Measurements from ENCODE around the gene FREM1. TPM values are rescaled to one million over a fixed set of nuclear protein-coding genes. Genes with fewer than 3 reads are reported as not detected.

FREM1 gene
- polyA plus RNA-seq, 1 of the 3 experiments (the other 2 are of a cell fraction), result 0.26 TPM

GRCh38 chr9:14887149-14887548 is 23.1 kb downstream of the FREM1 start (continued):
- no peak for TF ChIP-seq RCOR1 (IDR thresholded peaks at IDR 0.05; ENCODE audit: low read length)
- TF ChIP-seq TCF12 (IDR thresholded peaks at IDR 0.05), result no peak
- TF ChIP-seq JUND (IDR thresholded peaks at IDR 0.05), result no peak
- TF ChIP-seq CHD2 (IDR thresholded peaks at IDR 0.05; ENCODE audit: low read length, partially characterized antibody), result no peak
- no peak for TF ChIP-seq MEF2A (IDR thresholded peaks at IDR 0.05; ENCODE audit: borderline replicate concordance, low read depth)
- no peak for TF ChIP-seq RXRA (IDR thresholded peaks at IDR 0.05; ENCODE audit: borderline replicate concordance, low read depth)

- Histone ChIP-seq H3K36me3 (replicated peaks in 1 of 2; ENCODE audit: control insufficient read depth in 1 of 2, insufficient read depth in 2 of 2, low read length in 1 of 2) (no peaks in the 10 kb centered on the region), H3K9me3 (no peaks in the 10 kb centered on the region), H3K9me2 (no peaks in the 10 kb centered on the region), H3K27ac (ENCODE audit: low read depth in 2 of 2, low read length in 1 of 2) (no peak overlapping the region), H4K20me1 (ENCODE audit: insufficient read depth) (no peaks in the 10 kb centered on the region), H3K4me3 (ENCODE audit: low read depth in 2 of 2, low read length in 1 of 2) (no peak overlapping the region), H3K9ac (no peak overlapping the region), H3K79me2 (ENCODE audit: insufficient read depth) (no peaks in the 10 kb centered on the region), H3K27me3 (ENCODE audit: insufficient read depth) (no peaks in the 10 kb centered on the region), H3K4me1 (ENCODE audit: control insufficient read depth in 1 of 2, insufficient read depth in 2 of 2, low read depth in 1 of 2, low read length in 1 of 2) (peaks cover 0 to 3% of the 10 kb centered on the region in 2 experiments; a peak in 2 of 4 replicates), H3F3A (replicated peaks; ENCODE audit: insufficient read depth) (no peaks in the 10 kb centered on the region), H2AFZ (ENCODE audit: low read depth) (no peak overlapping the region), H3K4me2 (no peak overlapping the region)
- 64% methylated on average over 4 of the region's 4 CpGs for WGBS (ENCODE audit: low lambda C conversion rate)
- POLR2A ChIA-PET, result no interaction called here
- TF ChIP-seq CHD2 (IDR thresholded peaks at IDR 0.05; ENCODE audit: low read length, partially characterized antibody), result no peak
- TF ChIP-seq, protein P1, sequence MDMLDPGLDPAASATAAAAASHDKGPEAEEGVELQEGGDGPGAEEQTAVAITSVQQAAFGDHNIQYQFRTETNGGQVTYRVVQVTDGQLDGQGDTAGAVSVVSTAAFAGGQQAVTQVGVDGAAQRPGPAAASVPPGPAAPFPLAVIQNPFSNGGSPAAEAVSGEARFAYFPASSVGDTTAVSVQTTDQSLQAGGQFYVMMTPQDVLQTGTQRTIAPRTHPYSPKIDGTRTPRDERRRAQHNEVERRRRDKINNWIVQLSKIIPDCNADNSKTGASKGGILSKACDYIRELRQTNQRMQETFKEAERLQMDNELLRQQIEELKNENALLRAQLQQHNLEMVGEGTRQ (IDR thresholded peaks at IDR 0.05; ENCODE audit: borderline replicate concordance, low read depth, low read length), result no peak
- TF ChIP-seq PBX3 (IDR thresholded peaks at IDR 0.05), result no peak
- TF ChIP-seq MEF2A (IDR thresholded peaks at IDR 0.05; ENCODE audit: borderline replicate concordance, low read depth), result no peak
- TF ChIP-seq FOSL2 (IDR thresholded peaks at IDR 0.05; ENCODE audit: borderline replicate concordance, low read depth), result no peak
- no peak for TF ChIP-seq EP300 (IDR thresholded peaks at IDR 0.05; ENCODE audit: borderline replicate concordance in 1 of 2, low read depth in 1 of 2, low read length in 1 of 2)
- no peak for TF ChIP-seq ELF1 (IDR thresholded peaks at IDR 0.05)
- TF ChIP-seq RCOR1 (IDR thresholded peaks at IDR 0.05; ENCODE audit: low read length), result no peak
- no peak for TF ChIP-seq NRF1 (IDR thresholded peaks at IDR 0.05; ENCODE audit: low read depth, low read length)
- no peak for TF ChIP-seq FOXM1 (IDR thresholded peaks at IDR 0.05; ENCODE audit: low read depth)
- TF ChIP-seq, protein P2, sequence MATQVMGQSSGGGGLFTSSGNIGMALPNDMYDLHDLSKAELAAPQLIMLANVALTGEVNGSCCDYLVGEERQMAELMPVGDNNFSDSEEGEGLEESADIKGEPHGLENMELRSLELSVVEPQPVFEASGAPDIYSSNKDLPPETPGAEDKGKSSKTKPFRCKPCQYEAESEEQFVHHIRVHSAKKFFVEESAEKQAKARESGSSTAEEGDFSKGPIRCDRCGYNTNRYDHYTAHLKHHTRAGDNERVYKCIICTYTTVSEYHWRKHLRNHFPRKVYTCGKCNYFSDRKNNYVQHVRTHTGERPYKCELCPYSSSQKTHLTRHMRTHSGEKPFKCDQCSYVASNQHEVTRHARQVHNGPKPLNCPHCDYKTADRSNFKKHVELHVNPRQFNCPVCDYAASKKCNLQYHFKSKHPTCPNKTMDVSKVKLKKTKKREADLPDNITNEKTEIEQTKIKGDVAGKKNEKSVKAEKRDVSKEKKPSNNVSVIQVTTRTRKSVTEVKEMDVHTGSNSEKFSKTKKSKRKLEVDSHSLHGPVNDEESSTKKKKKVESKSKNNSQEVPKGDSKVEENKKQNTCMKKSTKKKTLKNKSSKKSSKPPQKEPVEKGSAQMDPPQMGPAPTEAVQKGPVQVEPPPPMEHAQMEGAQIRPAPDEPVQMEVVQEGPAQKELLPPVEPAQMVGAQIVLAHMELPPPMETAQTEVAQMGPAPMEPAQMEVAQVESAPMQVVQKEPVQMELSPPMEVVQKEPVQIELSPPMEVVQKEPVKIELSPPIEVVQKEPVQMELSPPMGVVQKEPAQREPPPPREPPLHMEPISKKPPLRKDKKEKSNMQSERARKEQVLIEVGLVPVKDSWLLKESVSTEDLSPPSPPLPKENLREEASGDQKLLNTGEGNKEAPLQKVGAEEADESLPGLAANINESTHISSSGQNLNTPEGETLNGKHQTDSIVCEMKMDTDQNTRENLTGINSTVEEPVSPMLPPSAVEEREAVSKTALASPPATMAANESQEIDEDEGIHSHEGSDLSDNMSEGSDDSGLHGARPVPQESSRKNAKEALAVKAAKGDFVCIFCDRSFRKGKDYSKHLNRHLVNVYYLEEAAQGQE (IDR thresholded peaks at IDR 0.05; ENCODE audit: low read depth, low read length), result no peak
- TF ChIP-seq, protein P3, sequence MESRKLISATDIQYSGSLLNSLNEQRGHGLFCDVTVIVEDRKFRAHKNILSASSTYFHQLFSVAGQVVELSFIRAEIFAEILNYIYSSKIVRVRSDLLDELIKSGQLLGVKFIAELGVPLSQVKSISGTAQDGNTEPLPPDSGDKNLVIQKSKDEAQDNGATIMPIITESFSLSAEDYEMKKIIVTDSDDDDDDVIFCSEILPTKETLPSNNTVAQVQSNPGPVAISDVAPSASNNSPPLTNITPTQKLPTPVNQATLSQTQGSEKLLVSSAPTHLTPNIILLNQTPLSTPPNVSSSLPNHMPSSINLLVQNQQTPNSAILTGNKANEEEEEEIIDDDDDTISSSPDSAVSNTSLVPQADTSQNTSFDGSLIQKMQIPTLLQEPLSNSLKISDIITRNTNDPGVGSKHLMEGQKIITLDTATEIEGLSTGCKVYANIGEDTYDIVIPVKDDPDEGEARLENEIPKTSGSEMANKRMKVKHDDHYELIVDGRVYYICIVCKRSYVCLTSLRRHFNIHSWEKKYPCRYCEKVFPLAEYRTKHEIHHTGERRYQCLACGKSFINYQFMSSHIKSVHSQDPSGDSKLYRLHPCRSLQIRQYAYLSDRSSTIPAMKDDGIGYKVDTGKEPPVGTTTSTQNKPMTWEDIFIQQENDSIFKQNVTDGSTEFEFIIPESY (IDR thresholded peaks at IDR 0.05; ENCODE audit: borderline replicate concordance, low read depth), result no peak
- no peak for TF ChIP-seq GABPA (IDR thresholded peaks at IDR 0.05; ENCODE audit: low read depth)
- no peak for DNase-seq
- CTCF ChIA-PET, result no interaction called here
Observed at GRCh38 chr9:14883310-14883944, 26.8 kb downstream of the FREM1 start.
